ENCODE data around the gene DRD1.

DRD1 gene

DNA sequence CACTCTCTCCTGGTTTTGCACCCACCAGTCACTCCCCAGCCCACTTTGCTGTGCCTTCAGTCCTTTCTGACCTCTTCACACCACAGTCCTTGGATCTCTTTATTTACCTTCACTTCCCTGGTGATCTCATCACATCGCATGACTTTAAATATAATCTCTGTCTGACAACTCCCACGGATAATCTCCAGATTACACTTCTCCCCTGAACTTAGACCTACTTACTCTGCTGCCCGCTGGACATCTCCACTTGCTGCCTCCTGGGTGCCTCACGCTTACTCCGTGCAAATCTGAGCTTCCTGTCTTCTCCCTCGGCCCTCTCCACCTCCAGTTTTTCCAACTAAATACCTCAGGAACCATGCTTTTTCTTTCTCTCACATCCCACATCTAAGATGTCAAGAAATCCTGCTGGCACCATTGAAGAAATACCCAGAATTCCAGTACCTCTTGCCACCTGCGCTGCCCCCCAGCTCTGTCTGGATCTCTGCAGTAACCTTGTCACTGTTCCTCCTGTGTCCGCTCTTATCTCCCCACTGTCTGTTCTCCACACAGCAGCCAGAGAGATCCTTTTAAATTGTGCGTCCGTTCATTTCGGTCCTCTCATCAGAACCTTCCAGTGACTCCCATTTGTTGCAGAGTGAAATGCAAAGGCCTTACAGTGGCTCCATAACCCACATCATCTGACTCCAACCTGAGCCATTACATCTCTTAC, 43.7 kb upstream of the DRD1 start:
- no peak for DNase-seq (ENCODE audit: low read depth)
- no peak overlapping the region for H3K4me3 ChIP-seq (ENCODE audit: low read depth, low read length)
- TF ChIP-seq MAX (IDR thresholded peaks at IDR 0.05; ENCODE audit: low read depth, low read length) (no peak), POLR2A (IDR thresholded peaks at IDR 0.05; ENCODE audit: extremely low read depth, insufficient read length) (no peak), MYC (IDR thresholded peaks at IDR 0.05; ENCODE audit: low read depth, low read length) (no peak)
- TF ChIP-seq, protein P1, sequence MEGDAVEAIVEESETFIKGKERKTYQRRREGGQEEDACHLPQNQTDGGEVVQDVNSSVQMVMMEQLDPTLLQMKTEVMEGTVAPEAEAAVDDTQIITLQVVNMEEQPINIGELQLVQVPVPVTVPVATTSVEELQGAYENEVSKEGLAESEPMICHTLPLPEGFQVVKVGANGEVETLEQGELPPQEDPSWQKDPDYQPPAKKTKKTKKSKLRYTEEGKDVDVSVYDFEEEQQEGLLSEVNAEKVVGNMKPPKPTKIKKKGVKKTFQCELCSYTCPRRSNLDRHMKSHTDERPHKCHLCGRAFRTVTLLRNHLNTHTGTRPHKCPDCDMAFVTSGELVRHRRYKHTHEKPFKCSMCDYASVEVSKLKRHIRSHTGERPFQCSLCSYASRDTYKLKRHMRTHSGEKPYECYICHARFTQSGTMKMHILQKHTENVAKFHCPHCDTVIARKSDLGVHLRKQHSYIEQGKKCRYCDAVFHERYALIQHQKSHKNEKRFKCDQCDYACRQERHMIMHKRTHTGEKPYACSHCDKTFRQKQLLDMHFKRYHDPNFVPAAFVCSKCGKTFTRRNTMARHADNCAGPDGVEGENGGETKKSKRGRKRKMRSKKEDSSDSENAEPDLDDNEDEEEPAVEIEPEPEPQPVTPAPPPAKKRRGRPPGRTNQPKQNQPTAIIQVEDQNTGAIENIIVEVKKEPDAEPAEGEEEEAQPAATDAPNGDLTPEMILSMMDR (IDR thresholded peaks at IDR 0.05; ENCODE audit: low read depth, low read length) = no peak

- no peak overlapping the region for H3K4me3 ChIP-seq (ENCODE audit: low read depth, low read length)
- TF ChIP-seq MAX (IDR thresholded peaks at IDR 0.05; ENCODE audit: low read depth, low read length) (no peak), POLR2A (IDR thresholded peaks at IDR 0.05; ENCODE audit: extremely low read depth, insufficient read length) (no peak), MYC (IDR thresholded peaks at IDR 0.05; ENCODE audit: low read depth, low read length) (no peak)
- TF ChIP-seq, protein P1 (IDR thresholded peaks at IDR 0.05; ENCODE audit: low read depth, low read length) = no peak
- no peak for DNase-seq (ENCODE audit: low read depth)
Measured at GRCh38 chr5:175485631-175486030, 41.6 kb upstream of the DRD1 start.

DNA sequence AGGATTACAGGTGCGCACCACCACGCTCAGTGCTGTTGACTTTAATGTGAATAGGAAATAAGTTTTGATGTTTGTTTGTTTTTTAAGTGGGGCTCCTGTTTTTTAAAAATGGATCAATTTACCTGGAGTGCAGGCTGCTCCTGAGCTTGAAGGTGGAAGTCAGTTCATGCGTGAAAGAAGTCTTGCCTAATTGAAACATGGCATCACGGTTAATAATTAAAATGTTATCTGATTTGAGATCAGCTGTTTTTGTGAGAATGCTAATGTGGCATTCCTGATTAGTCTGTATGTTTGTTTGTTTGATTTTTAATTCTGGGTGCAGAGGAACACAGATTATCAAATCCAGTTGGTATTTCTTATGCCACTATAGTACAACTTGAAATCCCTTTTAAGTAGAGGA, 40.8 kb upstream of the DRD1 start:
- no peak overlapping the region for H3K4me3 ChIP-seq (ENCODE audit: low read depth, low read length)
- TF ChIP-seq MAX (IDR thresholded peaks at IDR 0.05; ENCODE audit: low read depth, low read length) = no peak
- no peak for TF ChIP-seq POLR2A (IDR thresholded peaks at IDR 0.05; ENCODE audit: extremely low read depth, insufficient read length)
- TF ChIP-seq MYC (IDR thresholded peaks at IDR 0.05; ENCODE audit: low read depth, low read length) = no peak
- TF ChIP-seq, protein P1 (IDR thresholded peaks at IDR 0.05; ENCODE audit: low read depth, low read length) = no peak
- no peak for DNase-seq (ENCODE audit: low read depth)

DNA sequence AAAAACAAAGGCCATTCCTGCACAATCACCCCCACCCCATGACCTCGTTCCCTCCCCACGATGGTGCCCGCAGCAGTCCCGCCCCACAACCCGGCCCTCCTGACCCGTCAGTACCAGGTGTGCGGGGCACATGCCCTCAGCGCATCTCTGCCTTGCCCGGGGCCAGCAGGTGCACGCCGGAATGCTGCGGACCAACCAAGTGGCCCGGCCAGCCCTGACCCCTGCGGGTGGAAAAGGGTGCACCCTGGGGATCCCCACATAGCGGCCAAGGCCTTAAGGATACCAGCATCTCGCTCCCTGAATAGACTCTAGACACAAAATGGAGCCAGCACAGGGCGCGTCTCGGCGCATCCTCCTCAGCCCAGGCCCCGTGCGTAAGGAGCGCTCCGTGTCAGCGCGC, 40.3 kb upstream of the DRD1 start:
- no peak overlapping the region for H3K4me3 ChIP-seq (ENCODE audit: low read depth, low read length)
- no peak for DNase-seq (ENCODE audit: low read depth)
- no peak for TF ChIP-seq POLR2A (IDR thresholded peaks at IDR 0.05; ENCODE audit: extremely low read depth, insufficient read length)
- TF ChIP-seq, protein P1 (IDR thresholded peaks at IDR 0.05; ENCODE audit: low read depth, low read length) = no peak
- no peak for TF ChIP-seq MYC (IDR thresholded peaks at IDR 0.05; ENCODE audit: low read depth, low read length)
- TF ChIP-seq MAX (IDR thresholded peaks at IDR 0.05; ENCODE audit: low read depth, low read length) = no peak

DNA sequence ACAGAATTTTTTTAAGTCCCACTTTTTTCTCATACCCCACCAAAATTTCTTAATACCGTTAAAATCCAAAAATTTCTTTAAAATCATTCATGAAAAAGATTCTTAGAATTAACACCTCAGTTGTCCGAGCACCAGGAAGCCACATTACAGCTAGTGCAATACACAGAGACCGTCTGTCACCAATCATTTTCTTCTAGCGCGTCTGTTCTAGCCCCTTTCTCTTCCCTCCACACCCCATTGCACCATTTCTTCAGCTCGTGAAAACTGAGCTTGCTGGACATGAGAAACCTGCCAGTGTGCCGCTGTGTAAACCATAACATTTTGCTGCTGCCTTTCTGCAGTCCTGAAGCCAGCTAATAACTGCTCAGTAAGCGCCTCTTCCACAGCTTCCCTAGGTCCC, 39.4 kb upstream of the DRD1 start:
- H3K4me3 ChIP-seq (ENCODE audit: low read depth, low read length) = no peak overlapping the region
- TF ChIP-seq POLR2A (IDR thresholded peaks at IDR 0.05; ENCODE audit: extremely low read depth, insufficient read length) (no peak), MAX (IDR thresholded peaks at IDR 0.05; ENCODE audit: low read depth, low read length) (no peak), MYC (IDR thresholded peaks at IDR 0.05; ENCODE audit: low read depth, low read length) (no peak)
- TF ChIP-seq, protein P1 (IDR thresholded peaks at IDR 0.05; ENCODE audit: low read depth, low read length) = no peak
- DNase-seq (ENCODE audit: low read depth) = no peak

All from NB4 (cell line).